Cardiac muscle cell (in vitro differentiated cells and primary cell): ENCODE results near the gene VWA8. TPM values are rescaled to one million over a fixed set of nuclear protein-coding genes. Genes with fewer than 3 reads are reported as not detected.

Source experiments
- DNase-seq, 2 donors: peaks; one replicate each; pipeline versions ENCODE4 v3.0.0 to v3.0.0-alpha.2; 2010 to 2017; ENCODE audit warnings: low read depth in 1 of 2, low spot score in 1 of 2
- H3K27ac ChIP-seq: fragments of 200-600 bp; sonication (generic); 2 replicates; pipeline ENCODE4 v1.5.1; 2016
- H3K27me3 ChIP-seq: fragments of 200-600 bp; sonication (generic); 2 replicates; pipeline ENCODE4 v1.6.0; 2016; ENCODE audit warnings: control low read depth
- H3K36me3 ChIP-seq: fragments of 200-600 bp; sonication (generic); 2 replicates; pipeline ENCODE4 v1.5.1; 2016; ENCODE audit warnings: control low read depth
- H3K4me1 ChIP-seq: fragments of 200-600 bp; sonication (generic); 2 replicates; pipeline ENCODE4 v1.8.1; 2017; ENCODE audit warnings: low read depth, mild to moderate bottlenecking, mixed run types
- H3K4me3 ChIP-seq: fragments of 200-600 bp; sonication (generic); 2 replicates; pipeline ENCODE4 v1.5.1; 2016; ENCODE audit warnings: mild to moderate bottlenecking
- H3K9me3 ChIP-seq: fragments of 200-600 bp; sonication (generic); 2 replicates; pipeline ENCODE4 v1.5.1; 2017; ENCODE audit warnings: low read depth, mild to moderate bottlenecking, control low read depth
- polyA plus RNA-seq: library from polyadenylated mRNA; unstranded; fragments of >200 nt; fragmentation: Nextera tagmentation; extraction: Ambion mirVana; gene quantifications from 2 replicates; pipeline ENCODE4 v1.2.1, GENCODE V29; 2016
- total RNA-seq: library from RNA; depleted of rRNA; stranded (reverse); fragments of >200 nt; gene quantifications from 2 replicates; pipeline ENCODE4 v1.2.3, GENCODE V29; 2016
- TF ChIP-seq, protein P1 (sequence below): IDR thresholded peaks from 2 replicates; pipeline ENCODE4 v1.5.1; 2012; ENCODE audit warnings: low read depth, mild to moderate bottlenecking, low read length

Gene VWA8
- total and polyA plus RNA-seq, 2 experiments from 2014 or later, result 9.4 to 22.9 TPM

DNA sequence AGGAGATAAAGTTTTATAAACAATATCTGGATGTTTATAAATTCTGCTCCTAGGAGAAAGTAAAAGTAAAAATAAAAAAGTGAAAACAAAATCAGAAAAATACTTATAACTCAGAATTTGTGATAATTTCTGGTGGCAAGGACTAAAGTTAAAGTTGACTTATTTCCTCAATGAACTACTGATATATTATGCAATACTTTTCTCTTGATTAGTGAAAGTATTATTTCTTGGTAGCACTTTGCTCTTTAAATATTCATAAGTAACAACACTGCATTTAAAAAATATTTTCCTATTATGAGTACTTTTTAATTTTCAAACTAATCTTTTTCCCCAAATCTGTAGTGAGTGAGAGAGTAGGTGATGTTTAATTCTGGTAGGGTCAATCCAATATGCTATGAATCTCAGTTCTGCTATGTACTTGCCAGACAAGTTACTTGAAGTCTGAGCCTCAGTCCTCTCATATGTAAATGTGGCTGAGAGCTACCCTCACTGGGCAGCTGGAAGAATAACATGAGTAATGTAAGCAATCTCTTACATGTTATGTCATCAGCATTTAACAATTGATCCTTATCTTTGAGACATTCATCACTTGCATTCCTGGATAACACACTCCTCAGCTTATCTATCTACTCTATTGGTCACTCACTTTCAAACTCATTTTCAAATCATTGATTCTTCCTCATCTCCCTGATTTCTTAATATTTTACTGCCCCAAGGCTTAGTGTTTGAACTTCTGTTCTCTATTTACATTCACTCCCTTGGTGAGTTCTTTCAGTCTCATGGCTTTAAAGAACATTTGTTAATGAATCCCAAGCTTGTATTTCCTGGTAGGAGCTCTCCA is 264.5 kb downstream of the VWA8 start:
- Histone ChIP-seq H3K4me3 (no peak overlapping the region), H3K4me1 (peaks cover 27% of the 10 kb centered on the region), H3K27me3 (no peaks in the 10 kb centered on the region), H3K36me3 (no peaks in the 10 kb centered on the region), H3K27ac (peak overlapping the region; percentile 2), H3K9me3 (no peaks in the 10 kb centered on the region)
- DNase-seq, result peak; percentile 6 to 68
- TF ChIP-seq, protein P1, sequence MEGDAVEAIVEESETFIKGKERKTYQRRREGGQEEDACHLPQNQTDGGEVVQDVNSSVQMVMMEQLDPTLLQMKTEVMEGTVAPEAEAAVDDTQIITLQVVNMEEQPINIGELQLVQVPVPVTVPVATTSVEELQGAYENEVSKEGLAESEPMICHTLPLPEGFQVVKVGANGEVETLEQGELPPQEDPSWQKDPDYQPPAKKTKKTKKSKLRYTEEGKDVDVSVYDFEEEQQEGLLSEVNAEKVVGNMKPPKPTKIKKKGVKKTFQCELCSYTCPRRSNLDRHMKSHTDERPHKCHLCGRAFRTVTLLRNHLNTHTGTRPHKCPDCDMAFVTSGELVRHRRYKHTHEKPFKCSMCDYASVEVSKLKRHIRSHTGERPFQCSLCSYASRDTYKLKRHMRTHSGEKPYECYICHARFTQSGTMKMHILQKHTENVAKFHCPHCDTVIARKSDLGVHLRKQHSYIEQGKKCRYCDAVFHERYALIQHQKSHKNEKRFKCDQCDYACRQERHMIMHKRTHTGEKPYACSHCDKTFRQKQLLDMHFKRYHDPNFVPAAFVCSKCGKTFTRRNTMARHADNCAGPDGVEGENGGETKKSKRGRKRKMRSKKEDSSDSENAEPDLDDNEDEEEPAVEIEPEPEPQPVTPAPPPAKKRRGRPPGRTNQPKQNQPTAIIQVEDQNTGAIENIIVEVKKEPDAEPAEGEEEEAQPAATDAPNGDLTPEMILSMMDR, result no peak

DNA sequence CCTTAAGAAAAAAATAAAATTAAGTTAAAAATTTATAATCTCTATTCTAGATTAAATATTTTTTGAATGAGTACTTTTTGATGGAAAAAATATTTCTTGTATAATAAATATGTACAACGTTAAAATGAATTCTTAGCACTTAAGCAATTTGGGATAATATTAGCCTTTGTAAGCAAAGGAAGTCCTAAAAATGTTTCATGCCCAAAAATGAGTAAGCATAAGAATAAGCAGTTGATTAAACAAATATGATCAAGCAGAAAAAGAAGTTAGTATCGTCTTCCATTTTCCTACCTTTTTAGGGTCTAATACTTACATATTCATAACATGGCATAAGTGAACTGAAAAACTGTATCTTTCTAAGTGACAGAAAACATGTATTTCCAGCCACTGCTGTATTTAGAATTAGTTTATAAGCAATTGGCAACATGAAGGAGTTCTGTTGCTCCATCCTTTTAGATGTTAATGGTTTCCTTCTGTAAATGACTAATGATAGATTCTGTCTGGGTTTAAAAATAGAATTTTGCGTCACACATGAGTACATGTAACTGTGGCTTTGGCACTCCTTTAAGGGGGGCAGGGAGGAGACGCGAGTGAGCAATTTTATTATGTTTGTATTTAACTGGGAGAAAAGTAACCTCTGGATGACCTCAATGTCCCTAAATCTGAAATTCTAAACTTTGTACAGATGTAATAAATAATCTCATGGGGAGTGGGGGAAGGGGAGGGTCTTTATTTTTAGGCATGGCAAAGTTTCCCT is 266.2 kb downstream of the VWA8 start:
- Histone ChIP-seq H3K4me1 (peaks cover 24% of the 10 kb centered on the region), H3K36me3 (peaks cover 4% of the 10 kb centered on the region), H3K4me3 (no peak overlapping the region), H3K9me3 (no peaks in the 10 kb centered on the region), H3K27ac (no peak overlapping the region), H3K27me3 (no peaks in the 10 kb centered on the region)
- peak; percentile 61 to 95 for DNase-seq
- TF ChIP-seq, protein P1, result no peak

DNA sequence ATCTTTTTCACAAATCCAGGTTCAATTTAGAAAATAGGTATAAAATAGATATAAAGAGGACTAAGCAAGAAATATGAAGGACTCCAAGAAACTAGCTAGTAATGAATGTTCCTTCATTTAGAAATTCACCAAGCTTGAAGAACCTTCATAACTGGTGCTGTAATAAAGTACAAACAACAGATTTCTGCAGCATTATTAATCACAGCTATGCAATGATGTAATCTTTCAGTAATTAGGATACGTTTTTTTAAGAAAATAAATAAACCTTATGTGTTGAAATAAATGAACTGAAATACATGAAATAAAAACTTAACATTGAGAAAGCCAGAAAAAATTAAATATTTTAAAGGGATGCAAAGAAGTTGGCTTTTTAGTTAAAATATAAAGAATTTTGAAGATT is 267.5 kb downstream of the VWA8 start:
- H3K4me3 ChIP-seq, result no peak overlapping the region
- H3K36me3 ChIP-seq, result peaks cover 7% of the 10 kb centered on the region
- H3K27me3 ChIP-seq, result no peaks in the 10 kb centered on the region
- TF ChIP-seq, protein P1, result no peak
- H3K4me1 ChIP-seq, result peaks cover 24% of the 10 kb centered on the region
- no peak for DNase-seq
- H3K9me3 ChIP-seq, result no peaks in the 10 kb centered on the region
- no peak overlapping the region for H3K27ac ChIP-seq

- H3K4me3 ChIP-seq, result no peak overlapping the region
- no peak overlapping the region for H3K27ac ChIP-seq
- H3K4me1 ChIP-seq, result peaks cover 24% of the 10 kb centered on the region
- H3K27me3 ChIP-seq, result no peaks in the 10 kb centered on the region
- peak in 1 of 2 donors; percentile 70 for DNase-seq
- no peaks in the 10 kb centered on the region for H3K9me3 ChIP-seq
- H3K36me3 ChIP-seq, result peaks cover 7% of the 10 kb centered on the region
- TF ChIP-seq, protein P1, result no peak
These were observed 269.6 kb downstream of the VWA8 start for GRCh38 chr13:41691274-41691673.

DNA sequence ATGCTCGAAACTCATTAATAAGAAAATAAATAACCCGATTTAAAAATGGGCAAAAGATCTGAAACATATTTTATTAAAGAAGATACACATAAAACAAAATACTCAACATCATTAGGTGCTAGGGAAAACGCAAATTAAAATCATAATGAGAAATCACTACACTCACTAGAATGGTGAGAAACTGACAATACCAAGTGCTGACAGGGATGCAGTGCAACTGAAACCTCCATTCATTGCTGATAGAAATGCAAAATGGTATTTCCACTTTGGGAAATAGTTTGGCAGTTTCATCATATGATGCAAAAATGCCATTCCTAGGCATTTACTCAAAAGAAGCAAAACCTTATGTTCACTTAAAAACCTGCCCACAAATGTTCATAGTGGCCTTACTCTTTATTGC is 278.1 kb downstream of the VWA8 start:
- H3K4me1 ChIP-seq, result peaks cover 14% of the 10 kb centered on the region
- TF ChIP-seq, protein P1, result no peak
- peaks cover 20% of the 10 kb centered on the region for H3K36me3 ChIP-seq
- DNase-seq, result no peak
- no peaks in the 10 kb centered on the region for H3K9me3 ChIP-seq
- no peak overlapping the region for H3K27ac ChIP-seq
- H3K4me3 ChIP-seq, result no peak overlapping the region
- no peaks in the 10 kb centered on the region for H3K27me3 ChIP-seq
